ENCODE data around the gene HOXD4.

DNA sequence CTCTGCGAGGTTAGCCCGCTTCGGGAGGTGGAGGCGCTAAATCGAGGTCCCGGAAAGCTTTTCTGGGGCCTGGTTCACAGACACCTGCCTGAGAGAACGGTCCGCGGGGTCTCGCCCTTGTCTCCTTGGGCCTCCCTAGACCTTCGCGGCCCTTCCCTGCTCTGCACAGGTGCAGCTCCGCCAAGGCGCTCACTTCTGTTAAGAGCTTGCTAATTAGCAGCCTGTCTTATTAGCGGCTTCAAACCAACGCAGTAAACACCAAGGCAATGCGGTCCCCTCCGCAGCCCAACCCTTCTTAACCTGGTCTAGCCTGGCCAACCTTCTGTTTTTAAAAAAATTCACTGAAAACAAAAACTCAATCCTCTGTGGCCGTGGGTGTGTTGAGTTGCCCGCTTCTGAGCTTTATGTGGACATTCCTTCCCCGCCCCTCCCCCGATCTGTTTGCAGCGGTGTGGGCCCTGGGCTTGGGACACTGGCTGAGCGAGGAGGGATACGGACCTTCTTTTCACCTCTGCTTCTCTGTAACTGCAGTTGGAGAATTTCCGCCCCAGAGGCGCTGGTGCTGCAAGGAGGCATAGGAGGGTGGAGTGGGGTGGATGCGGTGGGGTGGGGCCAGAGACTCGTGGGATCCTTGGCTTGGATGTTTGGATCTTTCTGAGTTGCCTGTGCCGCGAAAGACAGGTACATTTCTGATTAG is 3.4 kb upstream of the HOXD4 start:
- TF ChIP-seq, protein P1, sequence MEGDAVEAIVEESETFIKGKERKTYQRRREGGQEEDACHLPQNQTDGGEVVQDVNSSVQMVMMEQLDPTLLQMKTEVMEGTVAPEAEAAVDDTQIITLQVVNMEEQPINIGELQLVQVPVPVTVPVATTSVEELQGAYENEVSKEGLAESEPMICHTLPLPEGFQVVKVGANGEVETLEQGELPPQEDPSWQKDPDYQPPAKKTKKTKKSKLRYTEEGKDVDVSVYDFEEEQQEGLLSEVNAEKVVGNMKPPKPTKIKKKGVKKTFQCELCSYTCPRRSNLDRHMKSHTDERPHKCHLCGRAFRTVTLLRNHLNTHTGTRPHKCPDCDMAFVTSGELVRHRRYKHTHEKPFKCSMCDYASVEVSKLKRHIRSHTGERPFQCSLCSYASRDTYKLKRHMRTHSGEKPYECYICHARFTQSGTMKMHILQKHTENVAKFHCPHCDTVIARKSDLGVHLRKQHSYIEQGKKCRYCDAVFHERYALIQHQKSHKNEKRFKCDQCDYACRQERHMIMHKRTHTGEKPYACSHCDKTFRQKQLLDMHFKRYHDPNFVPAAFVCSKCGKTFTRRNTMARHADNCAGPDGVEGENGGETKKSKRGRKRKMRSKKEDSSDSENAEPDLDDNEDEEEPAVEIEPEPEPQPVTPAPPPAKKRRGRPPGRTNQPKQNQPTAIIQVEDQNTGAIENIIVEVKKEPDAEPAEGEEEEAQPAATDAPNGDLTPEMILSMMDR (IDR thresholded peaks at IDR 0.05) = no peak
- TF ChIP-seq POLR2A (IDR thresholded peaks at IDR 0.05) = no peak
